ACHN (cell line): Measurements from ENCODE around the gene ERP27.

Experiments used
- DNase-seq: peaks from one replicate; pipeline ENCODE4 v3.0.0-alpha.2; 2015
- in situ Hi-C: cut with HindIII; loops from 2 replicates; pipeline ENCODE4 v1.10.0; 2017; ENCODE audit warnings: low sequenced_read_pairs, low pct_ligation_motif_present, low pct_unique_long_range_greater_than_20kb

The ERP27 gene

DNA sequence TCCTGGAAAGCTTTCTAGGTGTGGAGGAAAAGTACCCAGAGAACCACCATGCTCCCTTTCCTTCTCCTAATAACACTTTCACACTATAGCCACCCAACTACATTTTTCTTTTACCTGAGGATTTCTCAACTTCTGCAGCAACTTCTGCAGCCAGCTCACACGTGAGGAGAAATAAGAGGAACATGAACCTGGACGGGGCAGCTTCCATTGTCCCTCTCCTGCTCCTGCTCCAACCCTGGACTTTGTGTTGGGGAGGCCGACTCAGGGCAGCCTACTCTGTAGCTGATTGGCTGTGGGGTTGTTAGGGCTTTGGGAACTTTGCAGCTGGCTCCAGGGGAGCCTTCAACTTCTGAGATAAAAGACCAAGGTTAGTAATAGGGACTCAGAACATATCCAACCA is at the start of gene ERP27:
ERP27 (minus strand) TSS at position 237 of the 400 bp plus-strand sequence; CDS start at position 208, 29 bp downstream.
- DNase-seq: no peak
- in situ Hi-C loops: no loop called here

DNA sequence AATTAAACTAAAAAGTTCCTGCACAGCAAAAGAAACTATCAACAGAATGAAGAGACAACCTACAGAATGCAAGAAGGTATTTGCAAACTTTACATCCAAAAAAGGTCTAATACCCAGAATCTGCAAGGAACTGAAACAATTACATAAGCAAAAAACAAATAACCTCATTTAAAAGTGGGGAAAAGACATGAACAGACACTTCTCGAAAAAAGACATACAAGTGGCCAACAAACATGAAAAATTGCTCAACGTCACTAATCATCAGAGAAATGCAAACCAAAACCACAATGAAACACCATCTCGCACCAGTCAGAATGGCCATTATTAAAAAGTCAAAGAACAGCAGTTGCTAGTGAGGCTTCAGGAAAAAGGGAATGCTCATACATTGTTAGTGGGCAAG is 49.7 kb upstream of the ERP27 start:
- in situ Hi-C loops: no loop called here
- DNase-seq: no peak

DNA sequence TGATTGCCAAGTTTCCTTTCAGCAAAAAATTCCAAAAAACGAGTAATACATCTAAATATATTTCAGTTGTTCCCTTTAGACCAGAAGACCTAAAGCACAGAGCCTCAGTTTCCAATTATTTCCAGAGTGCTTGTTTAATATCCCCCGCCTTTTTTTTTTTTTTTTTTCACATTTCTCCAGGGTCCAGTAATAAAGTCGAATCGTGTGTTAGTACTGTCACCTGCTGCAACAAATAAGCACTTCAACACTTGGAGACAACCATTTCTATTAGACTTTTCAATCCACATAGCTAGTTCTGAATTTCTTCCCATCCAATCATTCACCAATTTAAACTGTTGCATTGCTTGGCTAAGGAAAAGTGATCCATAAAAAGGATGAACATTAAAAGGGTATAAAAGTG is 48.1 kb upstream of the ERP27 start:
- in situ Hi-C loops: no loop called here
- DNase-seq: no peak

DNA sequence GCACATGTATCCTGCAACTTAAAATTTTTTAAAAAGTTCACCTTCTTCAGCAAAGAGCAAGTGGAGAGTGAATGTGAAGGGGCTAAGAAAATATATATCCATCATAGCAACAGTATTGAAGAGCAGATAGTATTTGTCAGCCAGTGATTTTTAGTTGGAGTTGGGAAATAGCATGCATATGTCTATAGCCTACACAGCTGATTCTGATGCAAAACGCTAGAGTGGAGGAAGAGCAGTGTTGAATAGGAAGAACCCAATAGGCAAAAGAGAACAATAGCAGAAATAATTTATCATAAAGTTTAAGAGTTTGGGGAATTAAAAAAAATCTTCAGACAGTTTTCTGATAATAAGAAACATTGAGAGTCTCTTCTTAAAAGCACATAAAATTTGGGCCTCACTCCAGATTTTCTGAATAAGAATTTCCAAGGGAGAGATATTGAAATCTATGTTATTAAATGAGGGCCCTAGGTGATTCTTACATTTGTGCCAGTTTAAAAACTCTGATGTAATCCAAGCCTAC is 46.5 kb upstream of the ERP27 start:
- no peak for DNase-seq
- in situ Hi-C loops: no loop called here

DNA sequence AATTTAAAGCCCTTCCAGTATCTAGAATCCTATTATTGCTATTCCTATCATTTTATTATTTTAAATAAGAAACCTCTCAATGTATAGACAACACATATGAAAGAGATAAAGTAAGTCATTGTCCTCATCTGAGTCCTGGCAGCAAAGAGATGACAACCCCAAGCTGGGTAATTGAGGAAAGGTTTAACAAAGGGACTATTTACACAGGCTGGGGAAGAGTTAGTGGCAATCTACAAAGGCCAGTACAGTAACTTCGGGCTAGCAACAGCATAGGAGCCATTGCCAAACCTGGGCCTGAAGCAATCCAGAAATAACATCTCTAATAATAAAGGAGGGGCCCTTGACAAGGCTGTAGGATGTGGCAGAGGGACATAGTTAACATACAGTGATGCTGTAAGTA is 45.7 kb upstream of the ERP27 start:
- in situ Hi-C loops: no loop called here

DNA sequence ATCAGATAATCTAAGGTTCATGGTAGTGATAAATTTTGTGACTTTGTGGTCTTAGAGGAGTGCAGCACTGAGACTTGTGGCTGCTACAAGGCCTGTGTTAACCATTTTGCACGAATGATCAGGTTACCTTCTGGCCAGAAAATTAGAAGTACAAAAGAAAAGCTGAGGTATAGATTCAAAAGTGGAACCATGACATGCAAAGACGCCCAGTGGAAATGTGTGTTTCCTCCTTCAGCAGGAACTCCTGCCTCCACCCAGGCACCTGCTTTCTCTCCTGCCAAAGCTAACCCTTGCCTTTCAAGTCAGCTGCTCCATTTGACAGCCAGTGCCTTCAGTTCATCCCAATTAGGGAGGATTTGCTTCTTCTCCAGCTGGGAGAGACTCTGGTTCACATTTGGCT is 44.7 kb upstream of the ERP27 start:
- no peak for DNase-seq
- in situ Hi-C loops: no loop called here

More for the DNA sequence above, 45.7 kb upstream of the ERP27 start:
- DNase-seq: no peak

DNA sequence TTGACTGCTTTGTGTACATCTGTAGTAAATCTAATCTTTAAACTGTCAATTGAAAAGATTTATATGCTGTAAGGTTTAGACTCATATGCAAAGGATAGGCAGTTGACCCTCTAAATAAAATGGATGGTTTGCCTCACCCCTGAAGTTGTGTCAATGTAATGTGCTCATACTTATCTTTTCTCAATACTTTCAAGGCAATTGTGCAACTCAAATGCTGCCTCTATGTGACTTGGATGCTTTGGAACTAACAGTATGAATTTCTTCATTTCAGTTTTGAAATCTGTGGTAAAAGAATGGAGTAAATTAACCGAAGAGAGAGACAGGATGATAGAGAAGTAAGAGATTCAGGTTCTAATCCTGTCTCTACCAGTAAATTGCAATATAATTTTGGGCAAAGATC is 44.2 kb upstream of the ERP27 start:
- in situ Hi-C loops: no loop called here
- no peak for DNase-seq

DNA sequence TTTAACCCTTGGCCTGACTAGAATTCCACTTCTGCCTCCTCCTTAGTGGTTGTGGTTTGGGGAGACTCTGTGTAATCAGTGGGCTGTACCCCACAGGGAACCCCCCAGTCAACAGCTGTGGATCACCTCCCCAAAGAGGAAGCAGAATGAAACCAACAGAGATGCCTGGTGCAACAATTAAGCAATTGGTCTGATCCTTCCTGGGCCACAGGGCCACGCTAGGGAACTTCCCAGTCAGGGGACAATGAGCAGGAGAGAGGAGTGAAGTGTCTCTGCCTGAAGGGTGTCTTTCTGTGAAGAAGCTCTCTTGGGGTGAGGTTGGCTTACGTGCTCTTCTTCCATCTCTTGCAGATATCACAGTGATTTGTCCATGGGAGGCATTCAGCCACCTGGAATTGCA is 42.7 kb upstream of the ERP27 start:
- in situ Hi-C loops: no loop called here
- no peak for DNase-seq

DNA sequence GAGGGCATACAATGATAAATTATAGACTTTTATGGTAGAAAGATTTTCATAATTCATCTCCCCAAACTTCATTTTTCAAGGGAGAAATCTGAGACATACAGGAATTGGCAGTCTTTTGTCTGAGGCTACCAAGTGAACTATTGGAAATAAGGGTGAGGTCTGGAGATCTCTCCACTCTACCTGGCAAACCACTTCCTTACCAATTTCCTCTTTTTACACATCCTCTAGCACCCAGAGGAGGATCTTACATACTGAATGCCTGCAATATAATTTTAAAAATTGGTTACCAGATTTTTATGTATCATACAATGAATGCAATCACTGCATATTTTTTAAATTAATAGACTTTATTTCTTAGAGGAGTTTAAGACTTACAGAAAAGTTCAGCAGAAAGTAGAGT is 41.1 kb upstream of the ERP27 start:
- no peak for DNase-seq
- in situ Hi-C loops: no loop called here

DNA sequence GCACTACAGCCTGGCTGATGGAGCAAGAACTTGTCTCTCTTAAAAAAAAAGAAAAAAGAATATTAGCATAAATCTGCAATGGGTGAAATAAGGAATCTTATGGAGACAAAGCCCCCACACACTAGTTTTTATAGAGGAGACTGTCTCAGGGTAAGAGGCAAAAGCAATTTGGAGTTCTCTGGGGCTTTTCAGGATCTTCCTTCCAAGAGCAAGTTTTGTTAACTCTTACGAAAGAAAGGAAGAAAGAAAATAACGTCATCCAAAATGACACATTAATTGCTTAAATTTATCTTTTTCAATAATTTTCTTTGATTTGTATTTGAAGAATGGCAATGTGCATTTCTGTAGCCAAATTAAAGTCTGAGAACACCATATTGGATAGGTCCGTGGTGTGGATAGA is 38.3 kb upstream of the ERP27 start:
- in situ Hi-C loops: no loop called here
- no peak for DNase-seq

DNA sequence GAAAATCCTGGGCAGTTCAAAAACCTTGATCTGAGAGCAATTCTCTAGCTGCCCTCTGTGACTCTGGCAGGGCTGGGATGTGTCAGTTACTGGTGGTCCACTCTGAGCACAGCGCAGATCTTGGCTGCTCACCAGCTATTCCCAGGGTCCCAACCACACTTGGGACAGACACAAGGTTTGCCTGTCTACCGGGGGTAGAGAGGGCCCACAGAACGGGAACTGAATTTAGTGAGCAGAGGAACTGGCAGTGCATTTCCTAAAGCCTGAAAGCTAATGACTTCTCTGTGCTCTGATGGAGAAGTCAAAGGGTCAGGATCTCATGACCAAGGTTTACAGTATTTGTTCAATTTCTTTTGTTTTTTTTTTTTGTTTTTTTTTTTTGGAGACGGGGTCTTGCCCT is 37.1 kb upstream of the ERP27 start:
- no peak for DNase-seq
- in situ Hi-C loops: no loop called here

DNA sequence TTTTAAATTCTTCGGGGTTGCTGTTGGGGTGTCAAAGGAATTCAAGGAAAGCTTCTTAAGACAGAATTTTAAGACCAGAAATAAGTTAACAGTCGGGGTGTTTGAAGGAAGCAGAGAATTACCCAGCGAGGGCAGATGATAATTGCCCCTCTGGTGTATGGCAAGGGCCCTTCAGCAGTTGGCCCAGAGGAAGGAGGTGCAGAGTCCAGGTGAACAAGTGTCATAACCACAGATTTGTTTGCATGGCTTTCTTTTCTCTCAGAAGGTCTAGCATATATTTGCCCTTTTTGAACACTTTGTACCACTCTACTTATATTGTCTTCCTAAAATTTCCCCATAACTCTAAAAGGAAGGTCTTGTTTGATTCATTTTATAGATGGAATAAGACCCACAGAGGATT is 36.3 kb upstream of the ERP27 start:
- in situ Hi-C loops: no loop called here
- no peak for DNase-seq

DNA sequence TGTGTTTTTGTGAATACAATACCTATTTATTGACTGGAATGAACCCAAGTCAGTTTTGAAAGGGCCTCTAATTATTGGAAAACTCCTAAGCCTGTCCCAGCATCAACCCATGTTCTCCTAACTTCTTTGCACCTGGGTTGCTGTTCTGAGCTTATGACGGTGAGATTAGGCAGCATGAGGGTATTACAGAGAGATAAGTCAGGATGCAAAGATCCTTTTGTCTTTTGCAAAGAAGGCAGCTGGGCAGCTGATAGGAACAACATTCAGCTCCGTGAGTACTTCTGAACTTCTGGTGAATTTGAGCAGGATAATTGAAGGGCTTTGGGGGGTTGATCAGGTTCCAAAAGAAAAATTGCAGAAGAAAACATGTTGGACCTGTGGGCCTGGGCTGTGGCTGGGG is 34.5 kb upstream of the ERP27 start, which contains the start of gene PDE6H:
PDE6H (plus strand) TSS at position 227 of the 400 bp plus-strand sequence. CDS start 4,971 bp downstream, outside the sequence.
- in situ Hi-C loops: no loop called here
- DNase-seq: no peak

DNA sequence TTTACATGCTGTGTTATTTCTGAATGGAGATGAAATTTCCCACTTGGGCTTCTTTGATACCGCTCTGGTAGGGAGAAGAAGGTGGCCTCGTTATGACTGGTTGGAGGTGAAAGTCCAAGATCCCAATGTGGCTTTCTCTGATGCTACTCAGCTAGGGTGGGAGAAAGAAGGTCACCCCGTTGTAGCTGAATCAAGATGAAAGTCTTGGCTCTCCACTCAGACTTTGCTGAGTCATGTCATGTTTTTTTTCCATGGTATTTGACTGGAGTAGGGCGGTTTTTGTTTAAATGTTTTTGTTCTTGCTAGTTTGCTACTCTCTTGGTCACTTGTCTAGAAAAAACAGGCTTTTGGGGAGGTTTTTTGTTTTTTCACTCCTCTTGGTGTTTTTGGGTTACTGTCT is 32.1 kb upstream of the ERP27 start:
- in situ Hi-C loops: no loop called here
- no peak for DNase-seq

DNA sequence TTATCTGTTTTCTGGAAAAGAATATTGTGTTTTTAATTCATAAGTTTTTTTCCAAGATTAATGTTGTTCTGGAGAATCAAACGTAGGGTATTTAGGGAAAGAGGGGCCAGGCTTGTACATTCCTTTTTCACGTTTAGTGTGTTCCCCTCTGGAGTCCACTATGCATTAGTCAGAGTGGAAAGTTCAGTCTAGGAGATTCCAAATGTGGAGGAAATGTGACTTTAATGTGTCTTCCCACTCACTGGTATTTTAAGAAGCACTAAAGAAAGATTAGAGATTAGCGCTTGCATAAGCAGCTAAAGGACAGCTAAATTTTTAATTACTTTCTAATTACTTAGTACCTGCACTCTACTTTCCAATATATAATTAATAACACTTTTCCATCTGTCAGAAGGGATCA is 30.1 kb upstream of the ERP27 start:
- in situ Hi-C loops: no loop called here
- DNase-seq: no peak

DNA sequence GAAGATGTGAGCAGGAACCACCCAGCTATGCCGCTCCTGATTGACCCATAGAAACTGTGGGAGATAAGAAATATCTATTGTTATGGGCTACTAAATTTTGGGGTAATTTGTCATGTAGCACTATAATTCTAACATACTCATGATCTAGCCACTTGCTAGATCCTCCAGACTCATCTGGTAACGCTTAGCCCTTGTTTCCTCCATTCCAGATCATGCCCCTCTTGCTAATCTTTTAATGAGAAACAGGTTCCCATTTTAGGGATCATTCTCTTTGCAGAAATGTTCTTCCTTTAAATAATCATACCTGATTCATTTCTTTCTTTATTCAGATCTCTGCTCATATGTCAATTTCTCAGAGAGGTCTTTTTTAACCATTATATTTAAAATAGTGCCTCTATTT is 26.9 kb upstream of the ERP27 start:
- DNase-seq: no peak
- in situ Hi-C loops: no loop called here

DNA sequence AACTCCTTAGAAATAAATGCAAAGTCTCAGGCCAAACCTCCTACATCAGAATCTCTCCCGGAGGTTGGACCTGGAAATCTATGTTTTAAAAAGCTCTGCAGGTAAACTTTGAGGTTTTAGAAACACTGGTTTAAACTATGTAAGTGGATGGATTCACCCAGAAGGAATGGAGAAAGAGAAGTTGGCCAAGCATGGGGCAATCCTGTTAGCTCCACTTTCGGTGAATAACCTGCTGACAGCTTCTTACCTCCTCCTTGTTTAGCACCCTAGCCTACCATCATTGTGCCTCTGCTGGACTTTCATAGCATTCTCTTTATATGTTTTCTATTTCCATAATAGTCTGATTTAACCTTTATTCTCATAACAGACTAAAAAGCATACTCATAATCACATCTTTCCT is 26.1 kb upstream of the ERP27 start:
- in situ Hi-C loops: no loop called here
- DNase-seq: no peak

DNA sequence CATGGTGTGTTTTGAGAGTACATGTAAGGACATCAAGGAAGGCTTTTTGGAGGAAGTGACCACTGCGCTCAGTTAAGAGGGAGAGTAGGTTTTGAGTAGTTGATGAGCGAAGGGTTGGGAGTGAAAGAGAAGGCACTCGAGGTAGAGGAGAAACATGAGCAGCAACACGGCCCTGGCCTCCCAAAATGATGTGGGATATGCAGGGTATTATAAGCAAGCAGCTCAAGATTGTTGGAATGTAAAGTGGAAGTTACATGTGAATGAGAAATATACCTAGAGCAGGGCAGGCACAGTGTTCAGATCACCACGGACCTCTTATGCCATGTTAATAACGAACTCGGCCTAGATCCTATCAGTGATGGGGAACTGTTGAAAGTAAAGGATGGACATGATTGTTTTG is 25.2 kb upstream of the ERP27 start:
- in situ Hi-C loops: no loop called here

DNA sequence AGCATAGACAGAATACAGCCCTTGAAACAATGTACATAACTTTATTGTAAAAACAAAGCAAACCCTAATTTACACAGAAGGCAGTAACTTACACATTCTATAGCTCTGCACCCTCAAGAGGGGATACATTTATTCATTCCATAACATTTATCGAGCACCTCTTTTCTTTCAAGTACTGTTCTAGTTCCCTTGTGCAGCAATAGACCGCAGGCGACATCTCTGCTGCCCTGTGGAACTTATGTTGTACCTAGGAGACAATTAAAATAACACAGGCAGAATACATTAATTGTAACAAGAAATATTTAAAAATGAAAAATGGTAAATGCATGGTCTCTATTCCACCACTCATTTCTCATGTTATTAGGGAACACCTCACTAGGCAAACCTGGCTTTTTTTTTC is 24.5 kb upstream of the ERP27 start:
- no peak for DNase-seq
- in situ Hi-C loops: no loop called here

More for the DNA sequence above, 25.2 kb upstream of the ERP27 start:
- DNase-seq: no peak

DNA sequence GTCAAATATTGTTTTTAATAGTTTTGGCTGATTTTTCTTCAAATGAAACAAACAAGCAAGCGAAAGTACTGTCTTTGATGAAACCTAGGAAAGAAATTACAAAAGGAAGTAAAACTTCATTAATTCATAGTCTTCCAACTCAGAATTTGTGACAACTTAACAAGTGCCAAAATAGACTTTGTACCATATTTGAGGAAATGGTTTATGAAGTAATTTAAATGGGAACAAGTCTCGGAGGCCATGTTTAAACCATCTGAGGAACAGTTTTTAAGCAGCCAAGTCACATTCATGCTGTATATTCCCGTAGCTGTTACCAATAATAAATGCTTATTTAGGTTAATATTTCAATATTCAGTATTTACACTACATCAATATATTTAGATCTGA is 23.8 kb upstream of the ERP27 start:
- in situ Hi-C loops: no loop called here
- DNase-seq: no peak

DNA sequence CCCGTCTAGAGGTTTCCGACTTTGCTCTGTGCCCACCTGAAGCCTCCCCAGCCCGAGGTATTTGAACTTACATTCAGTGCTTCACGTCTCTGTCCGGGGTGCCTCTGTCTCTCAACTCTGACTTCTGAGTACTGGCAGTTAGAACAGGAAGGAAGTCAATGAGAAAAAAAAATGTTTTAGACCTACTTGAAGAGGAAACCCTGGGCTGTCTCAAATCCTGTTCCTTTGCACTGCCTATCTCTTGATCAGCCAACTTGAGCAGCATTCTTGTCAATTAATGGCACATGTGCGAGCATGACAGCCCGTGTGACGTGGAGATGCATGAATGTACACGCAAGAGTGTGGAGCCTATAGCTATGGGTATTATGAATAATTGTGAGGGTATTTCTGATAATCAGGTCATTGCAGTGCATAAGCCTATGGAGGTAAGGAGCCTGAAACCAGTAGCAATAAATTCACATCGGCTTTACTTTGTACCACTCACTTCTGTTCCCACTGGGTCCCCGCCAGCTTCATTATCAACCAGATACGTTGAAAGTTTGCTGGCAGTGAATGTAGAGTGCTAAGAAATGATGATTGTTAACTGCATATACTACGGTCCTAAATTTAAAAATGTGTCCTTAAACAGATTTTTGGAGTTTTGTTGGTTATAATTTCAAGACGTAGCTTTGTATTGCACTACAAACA is 23.3 kb upstream of the ERP27 start, which contains the start of gene ARHGDIB:
ARHGDIB (minus strand) TSS at position 136 of the 687 bp plus-strand sequence. CDS start 10,889 bp downstream, outside the sequence.
- no peak for DNase-seq
- in situ Hi-C loops: no loop called here
